IMR-90 (cell line): ENCODE measurements around the gene ATP8B3.

Source experiments
- BHLHE40 ChIP-seq: fragments of 150-350 bp; IDR thresholded peaks from 2 replicates; pipeline ENCODE4 v1.6.1; 2016; ENCODE audit warnings: mild to moderate bottlenecking, low read depth, low read length
- CEBPB ChIP-seq: IDR thresholded peaks from 2 replicates; pipeline ENCODE4 v1.6.1; 2012; ENCODE audit warnings: low read depth, low read length, improper control_type of control experiment
- CHD1 ChIP-seq: IDR thresholded peaks from 2 replicates; pipeline ENCODE4 v1.6.1; 2012; ENCODE audit warnings: low read depth, low read length, improper control_type of control experiment
- CTCF ChIP-seq: conservative IDR thresholded peaks from 2 replicates; pipeline ENCODE4 v1.5.1; 2012; ENCODE audit warnings: mild to moderate bottlenecking, low read depth, low read length, improper control_type of control experiment
- ELK1 ChIP-seq: fragments of 150-350 bp; IDR thresholded peaks from 2 replicates; pipeline ENCODE4 v1.6.1; 2016; ENCODE audit warnings: low read depth, mild to moderate bottlenecking, low read length, moderate library complexity, borderline replicate concordance
- FOS ChIP-seq: fragments of 150-350 bp; IDR thresholded peaks from 2 replicates; pipeline ENCODE4 v1.6.1; 2016; ENCODE audit warnings: low read depth, low read length
- MAFK ChIP-seq: IDR thresholded peaks from 2 replicates; pipeline ENCODE4 v1.6.1; 2012; ENCODE audit warnings: low read depth, low read length, improper control_type of control experiment
- NFE2L2 ChIP-seq: fragments of 150-350 bp; IDR thresholded peaks from 2 replicates; pipeline ENCODE4 v1.6.1; 2016; ENCODE audit warnings: low read depth, mild to moderate bottlenecking, low read length
- POLR2A ChIP-seq: IDR thresholded peaks from 2 replicates; pipeline ENCODE4 v1.6.1; 2012; ENCODE audit warnings: mild to moderate bottlenecking, low read depth, low read length
- RAD21 ChIP-seq: IDR thresholded peaks from 2 replicates; pipeline ENCODE4 v1.6.1; 2012; ENCODE audit warnings: low read length, improper control_type of control experiment
- RCOR1 ChIP-seq: IDR thresholded peaks from 2 replicates; pipeline ENCODE4 v1.6.1; 2012; ENCODE audit warnings: mild to moderate bottlenecking, low read length, improper control_type of control experiment; ENCODE audit not compliant: insufficient replicate concordance
- RFX5 ChIP-seq: IDR thresholded peaks from 2 replicates; pipeline ENCODE4 v1.8.0; 2012; ENCODE audit warnings: low read depth, mild to moderate bottlenecking, low read length, moderate library complexity
- SMC3 ChIP-seq: fragments of 150-350 bp; IDR thresholded peaks from 2 replicates; pipeline ENCODE4 v1.6.1; 2016; ENCODE audit warnings: low read depth, mild to moderate bottlenecking, antibody characterized with exemption, low read length, moderate library complexity
- USF2 ChIP-seq: fragments of 150-350 bp; IDR thresholded peaks from 2 replicates; pipeline ENCODE4 v1.6.1; 2017; ENCODE audit warnings: mild to moderate bottlenecking, antibody characterized with exemption, low read length, low read depth

- TF ChIP-seq RFX5 (no peak), CTCF (no peak), CEBPB (no peak), RAD21 (no peak), POLR2A (no peak), CHD1 (no peak), NFE2L2 (no peak), SMC3 (no peak), MAFK (no peak), ELK1 (no peak), USF2 (no peak), BHLHE40 (no peak), RCOR1 (no peak), FOS (no peak)
Observed at GRCh38 chr19:1745589-1746031, 66.5 kb downstream of the ATP8B3 start.
